ENCODE results near the gene UGT3A2. TPM values are rescaled to one million over a fixed set of nuclear protein-coding genes. Genes with fewer than 3 reads are reported as not detected.

Gene UGT3A2
- total RNA-seq, 1 donor from 2014 or later: not detected

DNA sequence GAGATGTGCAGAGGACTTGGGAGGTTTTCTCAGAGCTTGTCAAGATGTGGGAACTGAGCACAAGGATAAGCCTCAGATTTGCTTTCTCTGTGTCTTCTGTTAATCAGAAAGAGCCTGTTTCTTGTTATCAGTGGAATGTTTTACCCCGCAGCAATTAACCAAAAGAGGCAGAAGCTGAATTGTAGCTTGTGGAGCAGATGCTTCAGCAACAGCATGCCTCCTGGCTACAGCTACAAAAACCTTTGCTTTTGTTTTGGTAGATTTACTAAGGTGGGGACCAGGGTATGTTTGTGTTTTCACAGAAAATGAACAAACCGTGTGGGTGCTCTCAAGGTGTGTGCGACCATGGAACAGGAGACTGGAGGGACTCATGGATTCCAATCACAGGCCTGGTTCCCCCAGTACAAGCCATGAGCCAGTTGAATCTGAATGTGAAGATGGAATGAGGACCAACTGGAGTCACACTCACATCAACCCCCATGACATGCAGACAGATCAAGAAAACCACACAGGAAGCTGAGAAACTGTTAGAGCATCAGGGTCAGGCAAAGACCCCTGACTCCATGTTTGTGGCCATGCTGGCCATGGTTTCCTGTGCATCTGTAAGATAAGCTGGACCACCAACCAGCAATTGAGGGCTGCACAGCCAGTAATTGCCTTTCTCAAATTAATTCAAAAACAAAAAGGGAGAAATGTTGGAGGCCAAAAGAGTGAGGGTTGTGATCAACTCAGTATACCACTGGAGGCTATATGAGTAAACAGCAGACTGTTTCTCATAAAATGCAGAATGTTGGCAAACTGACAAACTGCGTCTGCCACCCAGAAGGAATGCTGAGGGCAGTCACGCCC, 6.9 kb downstream of the UGT3A2 start:
- TF ChIP-seq, protein P1, sequence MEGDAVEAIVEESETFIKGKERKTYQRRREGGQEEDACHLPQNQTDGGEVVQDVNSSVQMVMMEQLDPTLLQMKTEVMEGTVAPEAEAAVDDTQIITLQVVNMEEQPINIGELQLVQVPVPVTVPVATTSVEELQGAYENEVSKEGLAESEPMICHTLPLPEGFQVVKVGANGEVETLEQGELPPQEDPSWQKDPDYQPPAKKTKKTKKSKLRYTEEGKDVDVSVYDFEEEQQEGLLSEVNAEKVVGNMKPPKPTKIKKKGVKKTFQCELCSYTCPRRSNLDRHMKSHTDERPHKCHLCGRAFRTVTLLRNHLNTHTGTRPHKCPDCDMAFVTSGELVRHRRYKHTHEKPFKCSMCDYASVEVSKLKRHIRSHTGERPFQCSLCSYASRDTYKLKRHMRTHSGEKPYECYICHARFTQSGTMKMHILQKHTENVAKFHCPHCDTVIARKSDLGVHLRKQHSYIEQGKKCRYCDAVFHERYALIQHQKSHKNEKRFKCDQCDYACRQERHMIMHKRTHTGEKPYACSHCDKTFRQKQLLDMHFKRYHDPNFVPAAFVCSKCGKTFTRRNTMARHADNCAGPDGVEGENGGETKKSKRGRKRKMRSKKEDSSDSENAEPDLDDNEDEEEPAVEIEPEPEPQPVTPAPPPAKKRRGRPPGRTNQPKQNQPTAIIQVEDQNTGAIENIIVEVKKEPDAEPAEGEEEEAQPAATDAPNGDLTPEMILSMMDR (IDR thresholded peaks at IDR 0.05): no peak
- Mint-ChIP-seq H3K9me3 (ENCODE audit: low read depth) (no peaks in the 10 kb centered on the region), H3K27ac (ENCODE audit: unreplicated experiment) (no peak overlapping the region), H3K4me3 (ENCODE audit: unreplicated experiment) (no peak overlapping the region), H3K36me3 (ENCODE audit: low read depth) (no peaks in the 10 kb centered on the region), H3K27me3 (ENCODE audit: low read depth) (peaks cover 29% of the 10 kb centered on the region), H3K4me1 (ENCODE audit: low read depth) (no peaks in the 10 kb centered on the region)
- no peak for DNase-seq (ENCODE audit: low spot score)

DNA sequence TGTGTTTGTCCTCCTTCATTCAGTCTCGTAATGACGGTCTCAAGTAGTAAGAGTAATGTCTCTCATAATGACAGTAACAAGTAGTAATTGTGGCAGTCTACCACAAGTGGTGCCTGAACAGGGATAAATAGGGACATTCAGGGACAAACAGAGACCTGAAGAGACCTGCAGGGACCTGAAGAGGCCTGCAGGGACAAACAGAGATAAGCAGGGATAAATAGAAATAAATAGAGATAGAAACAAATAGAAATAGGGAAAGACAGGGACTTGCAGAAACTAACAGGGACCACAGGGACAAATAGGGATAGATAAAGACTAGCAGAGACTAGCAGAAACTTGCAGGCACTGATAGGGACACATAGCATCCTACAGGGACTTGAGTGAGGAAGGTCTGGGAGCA, 7.9 kb downstream of the UGT3A2 start:
- DNase-seq (ENCODE audit: low spot score): no peak
- Mint-ChIP-seq H3K4me1 (ENCODE audit: low read depth) (no peaks in the 10 kb centered on the region), H3K27ac (ENCODE audit: unreplicated experiment) (no peak overlapping the region), H3K9me3 (ENCODE audit: low read depth) (no peaks in the 10 kb centered on the region), H3K4me3 (ENCODE audit: unreplicated experiment) (no peak overlapping the region), H3K27me3 (ENCODE audit: low read depth) (peaks cover 19% of the 10 kb centered on the region), H3K36me3 (ENCODE audit: low read depth) (no peaks in the 10 kb centered on the region)
- TF ChIP-seq, protein P1 (IDR thresholded peaks at IDR 0.05): no peak

DNA sequence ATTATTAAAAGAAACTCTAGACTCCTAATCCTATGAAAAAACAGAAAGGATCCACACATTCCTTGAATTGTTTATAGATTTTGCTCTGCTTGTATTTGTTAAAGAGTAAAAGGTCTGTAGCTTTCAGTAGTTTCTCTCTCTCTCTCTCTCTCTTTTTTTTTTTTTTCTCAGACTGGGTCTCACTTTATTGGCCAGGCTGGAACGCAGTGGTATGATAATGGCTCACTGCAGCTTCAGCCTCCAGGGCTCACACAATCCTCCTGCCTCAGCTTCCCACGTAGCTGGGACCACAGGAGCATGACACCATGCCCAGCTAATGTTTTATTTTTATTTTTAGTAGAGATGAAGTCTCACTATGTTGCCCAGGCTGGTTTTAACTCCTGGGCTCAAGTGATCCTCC, 9.3 kb downstream of the UGT3A2 start:
- no peak for DNase-seq (ENCODE audit: low spot score)
- Mint-ChIP-seq H3K4me3 (ENCODE audit: unreplicated experiment) (no peak overlapping the region), H3K27ac (ENCODE audit: unreplicated experiment) (no peak overlapping the region), H3K27me3 (ENCODE audit: low read depth) (peaks cover 21% of the 10 kb centered on the region), H3K9me3 (ENCODE audit: low read depth) (no peaks in the 10 kb centered on the region), H3K4me1 (ENCODE audit: low read depth) (no peaks in the 10 kb centered on the region), H3K36me3 (ENCODE audit: low read depth) (no peaks in the 10 kb centered on the region)
- TF ChIP-seq, protein P1 (IDR thresholded peaks at IDR 0.05): no peak

DNA sequence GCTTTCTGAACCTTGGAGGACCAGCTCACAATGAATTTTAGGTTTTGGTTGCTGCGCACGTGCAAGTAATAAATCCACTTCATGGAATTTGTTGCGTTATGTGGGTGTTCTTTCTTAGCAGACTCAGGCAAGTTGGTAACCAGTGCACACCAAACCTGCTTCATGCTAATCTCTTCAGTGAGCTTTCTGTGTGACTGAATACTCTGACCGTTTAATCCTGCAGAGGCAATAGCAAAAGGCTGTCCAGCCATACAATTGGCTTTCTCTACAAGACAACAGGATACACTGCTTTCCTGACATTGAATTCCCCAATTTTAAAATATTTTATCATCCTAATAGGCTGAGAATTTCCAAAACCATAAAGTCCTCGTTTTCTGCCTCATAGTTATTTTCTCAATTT, 10.3 kb downstream of the UGT3A2 start:
- TF ChIP-seq, protein P1 (IDR thresholded peaks at IDR 0.05): no peak
- Mint-ChIP-seq H3K27me3 (ENCODE audit: low read depth) (peaks cover 27% of the 10 kb centered on the region), H3K36me3 (ENCODE audit: low read depth) (no peaks in the 10 kb centered on the region), H3K4me3 (ENCODE audit: unreplicated experiment) (no peak overlapping the region), H3K9me3 (ENCODE audit: low read depth) (no peaks in the 10 kb centered on the region), H3K4me1 (ENCODE audit: low read depth) (no peaks in the 10 kb centered on the region), H3K27ac (ENCODE audit: unreplicated experiment) (no peak overlapping the region)
- no peak for DNase-seq (ENCODE audit: low spot score)

DNA sequence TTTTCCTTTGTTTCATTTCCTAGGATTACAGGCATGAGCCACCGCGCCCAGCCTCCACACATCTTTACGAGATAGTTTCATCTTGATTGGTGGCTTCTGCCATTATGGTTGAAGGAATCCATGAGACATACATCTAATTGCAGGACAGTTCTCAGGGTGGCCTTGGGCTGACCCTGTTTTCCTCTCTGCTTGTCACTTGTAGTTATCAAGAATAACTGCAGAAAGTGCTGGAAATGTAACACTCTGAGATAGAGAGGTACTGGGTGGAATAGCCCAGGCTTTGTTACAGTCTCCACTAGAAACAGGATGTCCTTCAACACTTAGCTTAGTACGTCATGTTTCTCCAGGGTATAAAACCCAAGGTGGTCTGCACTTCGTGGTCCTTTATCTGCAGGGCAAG, 10.7 kb downstream of the UGT3A2 start:
- Mint-ChIP-seq H3K9me3 (ENCODE audit: low read depth) (no peaks in the 10 kb centered on the region), H3K27me3 (ENCODE audit: low read depth) (peaks cover 29% of the 10 kb centered on the region), H3K4me3 (ENCODE audit: unreplicated experiment) (no peak overlapping the region), H3K27ac (ENCODE audit: unreplicated experiment) (no peak overlapping the region), H3K4me1 (ENCODE audit: low read depth) (no peaks in the 10 kb centered on the region), H3K36me3 (ENCODE audit: low read depth) (no peaks in the 10 kb centered on the region)
- TF ChIP-seq, protein P1 (IDR thresholded peaks at IDR 0.05): no peak
- no peak for DNase-seq (ENCODE audit: low spot score)

All from chondrocyte (in vitro differentiated cells).